H1 (cell line): ENCODE results near the gene EIF2B2. TPM values are rescaled to one million over a fixed set of nuclear protein-coding genes. Genes with fewer than 3 reads are reported as not detected.

Experiments used
- CTCF ChIA-PET: fragments of 300-600 bp; sonication (Branson Sonifier 250); formaldehyde crosslinking; loops from one replicate; lab custom pipeline; 2021; ENCODE audit not compliant: partially characterized antibody; lab: Charles Lee
- POLR2A ChIA-PET: fragments of 300-600 bp; sonication (Branson Sonifier 250); formaldehyde crosslinking; loops from one replicate; lab custom pipeline; 2021; ENCODE audit warnings: inconsistent platforms; ENCODE audit not compliant: partially characterized antibody; lab: Charles Lee
- DNase-seq, 2 experiments: peaks; one replicate each; pipeline versions ENCODE4 v3.0.0 to v3.0.0-alpha.2; 2010 to 2022; ENCODE audit warnings: low spot score in 2 of 2, low read depth in 1 of 2, mixed read lengths in 1 of 2
- FAIRE-seq: peaks from 2 replicates; lab custom pipeline; 2011; peaks lifted over from hg19 to GRCh38; lab: Jason Lieb, UNC
- H2AFZ ChIP-seq: 2 replicates; pipeline ENCODE4 v1.8.1; 2012; ENCODE audit warnings: low read length, inconsistent platforms
- H2AK5ac ChIP-seq: 2 replicates; pipeline ENCODE4 v1.6.1; 2013; ENCODE audit warnings: low read depth, low read length
- H2BK120ac ChIP-seq: replicated peaks from 2 replicates; pipeline ENCODE3; 2013; ENCODE audit warnings: low read depth, low read length, inconsistent platforms
- H2BK12ac ChIP-seq: 2 replicates; pipeline ENCODE4 v1.6.1; 2013; ENCODE audit warnings: low read depth, low read length
- H2BK15ac ChIP-seq: 2 replicates; pipeline ENCODE4 v1.6.1; 2013; ENCODE audit warnings: low read length
- H2BK20ac ChIP-seq: 2 replicates; pipeline ENCODE4 v1.6.1; 2013; ENCODE audit warnings: low read length
- H2BK5ac ChIP-seq: 2 replicates; pipeline ENCODE4 v1.6.1; 2013; ENCODE audit warnings: low read depth, low read length
- H3K14ac ChIP-seq: 2 replicates; pipeline ENCODE4 v1.6.1; 2013; ENCODE audit warnings: inconsistent platforms; ENCODE audit not compliant: insufficient read length
- H3K18ac ChIP-seq: 2 replicates; pipeline ENCODE4 v1.6.1; 2013; ENCODE audit warnings: low read length; ENCODE audit errors: extremely low read depth
- H3K23ac ChIP-seq: 2 replicates; pipeline ENCODE4 v1.6.1; 2013; ENCODE audit warnings: inconsistent platforms; ENCODE audit not compliant: insufficient read length
- H3K23me2 ChIP-seq: 2 replicates; pipeline ENCODE4 v1.6.1; 2013; ENCODE audit warnings: low read depth, low read length
- H3K27ac ChIP-seq: 2 replicates; pipeline ENCODE4 v1.6.1; 2011; ENCODE audit warnings: low read depth, low read length, inconsistent platforms
- H3K27me3 ChIP-seq, 4 experiments: replicated peaks in 1 of 4; 1 replicate in 1 of 4; 2 replicates in 3 of 4; pipeline versions ENCODE4 v1.6.1 to v1.8.1; 2011 to 2013; ENCODE audit warnings: low read length in 3 of 4, mild to moderate bottlenecking in 3 of 4, inconsistent platforms in 2 of 4, mixed read lengths in 2 of 4, moderate library complexity in 1 of 4; ENCODE audit not compliant: control insufficient read depth in 3 of 4, insufficient read depth in 3 of 4; ENCODE audit errors: extremely low read depth in 1 of 4
- H3K36me3 ChIP-seq, 4 experiments: 2 replicates each; pipeline versions ENCODE4 v1.6.1 to v1.8.1; 2011 to 2013; ENCODE audit warnings: mild to moderate bottlenecking in 4 of 4, low read length in 3 of 4, moderate library complexity in 2 of 4, control low read depth in 1 of 4, inconsistent platforms in 1 of 4; ENCODE audit not compliant: insufficient read depth in 4 of 4, control insufficient read depth in 2 of 4
- H3K4ac ChIP-seq: replicated peaks from 2 replicates; pipeline ENCODE3; 2013; ENCODE audit warnings: low read length, low read depth, mixed read lengths, inconsistent platforms; ENCODE audit not compliant: insufficient read length
- H3K4me1 ChIP-seq, 4 experiments: replicated peaks in 1 of 4; 1 replicate in 1 of 4; 2 replicates in 3 of 4; pipeline versions ENCODE4 v1.6.1 to v1.8.1; 2011 to 2013; ENCODE audit warnings: low read length in 3 of 4, inconsistent platforms in 2 of 4, mixed read lengths in 1 of 4; ENCODE audit not compliant: insufficient read depth in 4 of 4, control insufficient read depth in 3 of 4
- H3K4me2 ChIP-seq, 2 experiments: 2 replicates each; pipeline versions ENCODE4 v1.6.1 to v1.8.1; 2011 to 2013; ENCODE audit warnings: low read depth in 2 of 2, low read length in 2 of 2, control low read depth in 1 of 2, inconsistent platforms in 1 of 2, mild to moderate bottlenecking in 1 of 2; ENCODE audit not compliant: insufficient read depth in 1 of 2
- H3K4me3 ChIP-seq, 4 experiments: fragments of 200-600, 300-600 bp in 1 of 4; sonication (generic), shearing (Covaris generic), sonication (Bioruptor Twin) in 1 of 4; 2 replicates each; pipeline versions ENCODE4 v1.5.1 to v1.8.1; 2011 to 2016; ENCODE audit warnings: low read length in 4 of 4, low read depth in 3 of 4, control low read depth in 2 of 4, inconsistent platforms in 2 of 4, mild to moderate bottlenecking in 2 of 4, mixed read lengths in 1 of 4, moderate library complexity in 1 of 4; ENCODE audit not compliant: insufficient read depth in 2 of 4; ENCODE audit errors: extremely low read depth in 1 of 4
- H3K56ac ChIP-seq: replicated peaks from 2 replicates; pipeline ENCODE3; 2013; ENCODE audit warnings: low read depth, mild to moderate bottlenecking, mixed read lengths, low read length, inconsistent platforms; ENCODE audit not compliant: insufficient read length
- H3K79me1 ChIP-seq: 2 replicates; pipeline ENCODE4 v1.6.1; 2013; ENCODE audit warnings: low read depth, low read length, control low read depth
- H3K79me2 ChIP-seq, 2 experiments: 2 replicates each; pipeline versions ENCODE4 v1.6.1 to v1.8.1; 2012 to 2013; ENCODE audit warnings: low read length in 2 of 2, mild to moderate bottlenecking in 2 of 2, inconsistent platforms in 1 of 2; ENCODE audit not compliant: insufficient read depth in 2 of 2, control insufficient read depth in 1 of 2
- H3K9ac ChIP-seq, 4 experiments: replicated peaks in 1 of 4; 1 replicate in 1 of 4; 2 replicates in 3 of 4; pipeline versions ENCODE4 v1.6.1 to v1.8.1; 2011 to 2013; ENCODE audit warnings: low read depth in 3 of 4, low read length in 3 of 4, control low read depth in 2 of 4, mild to moderate bottlenecking in 2 of 4, moderate library complexity in 2 of 4, inconsistent platforms in 1 of 4; ENCODE audit errors: extremely low read depth in 1 of 4
- H3K9me3 ChIP-seq, 2 experiments: 2 replicates each; pipeline versions ENCODE4 v1.6.1 to v1.8.1; 2012 to 2013; ENCODE audit warnings: mild to moderate bottlenecking in 2 of 2, moderate library complexity in 2 of 2, control low read depth in 1 of 2, inconsistent platforms in 1 of 2, low read depth in 1 of 2, low read length in 1 of 2, mixed read lengths in 1 of 2; ENCODE audit not compliant: insufficient read depth in 2 of 2
- H4K20me1 ChIP-seq, 2 experiments: replicated peaks in 1 of 2; 2 replicates each; pipeline versions ENCODE3 to v1.8.1; 2011 to 2013; ENCODE audit warnings: inconsistent platforms in 2 of 2, low read length in 2 of 2, mild to moderate bottlenecking in 1 of 2; ENCODE audit not compliant: insufficient read depth in 2 of 2, control insufficient read depth in 1 of 2
- H4K5ac ChIP-seq: 2 replicates; pipeline ENCODE4 v1.6.1; 2013; ENCODE audit warnings: low read length, low read depth, mixed read lengths, inconsistent platforms; ENCODE audit not compliant: insufficient read length
- H4K8ac ChIP-seq: 2 replicates; pipeline ENCODE4 v1.8.0; 2013; ENCODE audit warnings: mild to moderate bottlenecking, moderate library complexity, low read length, inconsistent platforms; ENCODE audit not compliant: insufficient read depth; ENCODE audit errors: extremely low read depth
- H4K91ac ChIP-seq: replicated peaks from 2 replicates; pipeline ENCODE3; 2013; ENCODE audit warnings: low read length, mixed read lengths, inconsistent platforms; ENCODE audit not compliant: insufficient read length
- BRCA1 ChIP-seq: IDR thresholded peaks from 2 replicates; pipeline ENCODE4 v1.6.1; 2012; ENCODE audit warnings: low read depth, low read length, improper control_type of control experiment
- CHD2 ChIP-seq: IDR thresholded peaks from 2 replicates; pipeline ENCODE4 v1.6.1; 2012; ENCODE audit warnings: low read length, improper control_type of control experiment
- HDAC2 ChIP-seq, 2 experiments: fragments of 300-600 bp in 1 of 2; sonication (generic) in 1 of 2; IDR thresholded peaks; 2 replicates each; pipeline ENCODE4 v1.6.1; 2011 to 2012; ENCODE audit warnings: low read depth in 2 of 2, low read length in 2 of 2, mild to moderate bottlenecking in 2 of 2, moderate library complexity in 2 of 2, borderline replicate concordance in 1 of 2, inconsistent platforms in 1 of 2
- PHF8 ChIP-seq: fragments of 200-600 bp; sonication (generic); conservative IDR thresholded peaks from 2 replicates; pipeline ENCODE4 v1.7.1; 2012; ENCODE audit warnings: low read depth, mild to moderate bottlenecking, inconsistent platforms, low read length, moderate library complexity
- SAP30 ChIP-seq: fragments of 300-600 bp; sonication (generic); IDR thresholded peaks from 2 replicates; pipeline ENCODE4 v1.7.1; 2012; ENCODE audit warnings: low read length, moderate library complexity, mild to moderate bottlenecking, inconsistent platforms; ENCODE audit not compliant: insufficient read depth, insufficient replicate concordance
- TEAD4 ChIP-seq: IDR thresholded peaks from 2 replicates; pipeline ENCODE4 v1.6.1; 2012; ENCODE audit warnings: low read depth, low read length, inconsistent platforms, mixed read lengths
- WGBS, 2 experiments: shearing (Covaris generic) in 1 of 2; methylation state at CpG; one replicate each; pipeline versions ENCODE4 v1.1.6 to v1.1.7; 2013 to 2015; ENCODE audit warnings: low lambda C conversion rate in 2 of 2, mixed read lengths in 2 of 2, inconsistent platforms in 1 of 2, low coverage in 1 of 2, missing lambda C conversion rate in 1 of 2; ENCODE audit not compliant: insufficient replicate concordance in 2 of 2, insufficient coverage in 1 of 2, insufficient read length in 1 of 2; ENCODE audit errors: extremely low coverage in 1 of 2, missing lambda C conversion rate in 1 of 2; 5-methylcytosine and 5-hydroxymethylcytosine counted together
- polyA plus RNA-seq, 7 experiments: library from polyadenylated mRNA; depleted of rRNA in 3 of 7; stranded (reverse) in 5 of 7; unstranded in 2 of 7; fragments of >200 nt in 5 of 7; fragments of 200-250 nt in 2 of 7; gene quantifications; 1 replicate in 5 of 7; 2 replicates in 1 of 7; 4 replicates in 1 of 7; pipeline versions ENCODE4 v1.2.1 to v1.2.3, GENCODE V29; 2011 to 2013; ENCODE audit warnings: missing spikeins in 2 of 7, mixed read lengths in 2 of 7
- total RNA-seq: library from RNA; stranded (reverse); fragmentation: NEBNext Ultra II Directional; extraction: Animal tissue kit (Norgen Biotek cat#: 25700); gene quantifications from 2 replicates; pipeline ENCODE4 v1.2.1, GENCODE V29; 2021

Gene EIF2B2
- total and polyA plus RNA-seq, 2 of the 8 experiments (the other 6 are each of a cell fraction or from before 2014, with no cell fraction given), result 42.6 to 79.9 TPM

- H3K4ac ChIP-seq, result no peak overlapping the region
- no peak overlapping the region for H4K8ac ChIP-seq
- H2BK15ac ChIP-seq, result no peak overlapping the region
- 90% methylated on average over 4 of the region's 4 CpGs; no CpG with 5 or more reads in 1 of the 2 experiments for WGBS, 2 experiments
- no peak for DNase-seq
- no peak overlapping the region for H2BK12ac ChIP-seq
- H3K27me3 ChIP-seq, result no peaks in the 10 kb centered on the region
- no peak overlapping the region for H4K5ac ChIP-seq
- no peaks in the 10 kb centered on the region for H3K79me2 ChIP-seq
- no peak overlapping the region for H3K4me2 ChIP-seq
- H3K36me3 ChIP-seq, result peaks cover 0 to 22% (median 1%) of the 10 kb centered on the region in 4 experiments; a peak in 5 of 8 replicates
- H3K27ac ChIP-seq, result no peak overlapping the region
- H3K9ac ChIP-seq, result no peak overlapping the region
- H3K23ac ChIP-seq, result no peak overlapping the region
- no peak overlapping the region for H3K4me3 ChIP-seq
- no peaks in the 10 kb centered on the region for H3K4me1 ChIP-seq
- ChIA-PET POLR2A (interaction anchor here (1.2 kb wide), 1 partner anchor 10 kb away, joined by 3 read pairs; no protein-coding TSS in a partner anchor), CTCF (interaction anchor here (0.6 to 2.6 kb wide), 4 partner anchors 46 to 135 kb away, joined by 3 to 13 read pairs (median 6); no protein-coding TSS in a partner anchor)
- no peaks in the 10 kb centered on the region for H4K20me1 ChIP-seq
- no peak for FAIRE-seq
- H2AFZ ChIP-seq, result no peak overlapping the region
- H3K79me1 ChIP-seq, result no peaks in the 10 kb centered on the region
- no peak overlapping the region for H2BK120ac ChIP-seq
- H4K91ac ChIP-seq, result no peak overlapping the region
- H3K18ac ChIP-seq, result no peak overlapping the region
- H2BK5ac ChIP-seq, result no peak overlapping the region
- H3K23me2 ChIP-seq, result no peaks in the 10 kb centered on the region
- no peak overlapping the region for H2BK20ac ChIP-seq
- H3K9me3 ChIP-seq, result no peaks in the 10 kb centered on the region
- no peak overlapping the region for H3K56ac ChIP-seq
- H2AK5ac ChIP-seq, result no peak overlapping the region
- H3K14ac ChIP-seq, result no peak overlapping the region
- TF ChIP-seq BRCA1 (no peak), SAP30 (no peak), PHF8 (no peak), TEAD4 (no peak), CHD2 (no peak), HDAC2 (IDR thresholded peaks at IDR 0.05; ENCODE audit: borderline replicate concordance in 1 of 2, low read depth in 2 of 2, low read length in 2 of 2) (no peak)
Observed at GRCh38 chr14:75041613-75042012, 38.9 kb downstream of the EIF2B2 start.
